B cell (primary cell): ENCODE data around the gene PDGFA. TPM values are rescaled to one million over a fixed set of nuclear protein-coding genes. Genes with fewer than 3 reads are reported as not detected.

Source experiments
- ATAC-seq: fragments of 200-7000 bp; cut with Tn5 transposase; one replicate; pipeline ENCODE4 v1.10.0; 2021; ENCODE audit warnings: low read depth, mild to moderate bottlenecking, moderate number of reproducible peaks, moderate library complexity
- CTCF ChIA-PET: fragments of 350-600 bp; sonication (Branson Sonifier 250); formaldehyde crosslinking; loops from one replicate; lab custom pipeline; 2021; ENCODE audit warnings: antibody characterized with exemption, inconsistent platforms; lab: Charles Lee
- POLR2A ChIA-PET: fragments of 350-600 bp; sonication (Branson Sonifier 250); formaldehyde crosslinking; loops from one replicate; lab custom pipeline; 2021; ENCODE audit warnings: antibody characterized with exemption; lab: Charles Lee
- DNase-seq: peaks from one replicate; pipeline ENCODE4 v3.0.0; 2013
- H2AFZ ChIP-seq: 2 replicates; pipeline ENCODE4 v1.6.1; 2012; ENCODE audit warnings: mild to moderate bottlenecking, low read depth, low read length; ENCODE audit not compliant: insufficient read depth, poor library complexity, severe bottlenecking
- H3K27ac ChIP-seq, 2 donors: 1 replicate in 1 of 2; 2 replicates in 1 of 2; pipeline ENCODE4 v1.5.1; 2012 to 2013; ENCODE audit warnings: low read length in 2 of 2, mild to moderate bottlenecking in 2 of 2, moderate library complexity in 1 of 2
- H3K27me3 ChIP-seq, 4 experiments: fragments of 200-600 bp in 1 of 4; sonication (generic) in 1 of 4; replicated peaks in 1 of 4; 1 replicate in 2 of 4; 2 replicates in 2 of 4; pipeline versions ENCODE4 v1.6.1 to v1.7.0; 2013 to 2016; ENCODE audit warnings: low read length in 3 of 4, mild to moderate bottlenecking in 2 of 4, mixed read lengths in 1 of 4, moderate library complexity in 1 of 4; ENCODE audit not compliant: insufficient read depth in 4 of 4, control insufficient read depth in 3 of 4; ENCODE audit errors: control extremely low read depth in 1 of 4
- H3K36me3 ChIP-seq, 2 experiments: replicated peaks in 1 of 2; 1 replicate in 1 of 2; 2 replicates in 1 of 2; pipeline versions ENCODE4 v1.6.1 to v1.7.1; 2013; ENCODE audit warnings: low read length in 1 of 2; ENCODE audit not compliant: insufficient read depth in 2 of 2, control insufficient read depth in 1 of 2; ENCODE audit errors: control extremely low read depth in 1 of 2, extremely low read depth in 1 of 2
- H3K4me1 ChIP-seq, 2 donors: fragments of 200-600 bp in 1 of 2; sonication (generic) in 1 of 2; 1 replicate in 1 of 2; 2 replicates in 1 of 2; pipeline versions ENCODE4 v1.5.1 to v1.6.1; 2013 to 2017; ENCODE audit warnings: low read length in 2 of 2; ENCODE audit not compliant: control insufficient read depth in 2 of 2, insufficient read depth in 2 of 2
- H3K4me2 ChIP-seq: replicated peaks from 2 replicates; pipeline ENCODE3; 2012; ENCODE audit warnings: mild to moderate bottlenecking, low read depth, low read length; ENCODE audit not compliant: poor library complexity, severe bottlenecking
- H3K4me3 ChIP-seq, 5 experiments: fragments of 200-600 bp in 1 of 5; sonication (generic) in 1 of 5; 1 replicate in 3 of 5; 2 replicates in 2 of 5; pipeline versions ENCODE4 v1.5.1 to v1.7.0; 2011 to 2016; ENCODE audit warnings: low read length in 4 of 5, mild to moderate bottlenecking in 4 of 5, low read depth in 2 of 5, control low read depth in 1 of 5, moderate library complexity in 1 of 5; ENCODE audit not compliant: insufficient read depth in 1 of 5; ENCODE audit errors: control extremely low read depth in 1 of 5, extremely low read depth in 1 of 5
- H3K79me2 ChIP-seq: fragments of 200-600 bp; sonication (generic); one replicate; pipeline ENCODE4 v1.6.0; 2016; ENCODE audit warnings: low read length; ENCODE audit not compliant: control insufficient read depth, insufficient read depth
- H3K9ac ChIP-seq: fragments of 200-600 bp; sonication (generic); 2 replicates; pipeline ENCODE4 v1.6.1; 2017; ENCODE audit warnings: mild to moderate bottlenecking, low read length, moderate library complexity
- H3K9me3 ChIP-seq, 3 donors: one replicate each; pipeline versions ENCODE4 v1.6.1 to v1.7.1; 2013; ENCODE audit warnings: low read length in 2 of 3; ENCODE audit not compliant: control insufficient read depth in 2 of 3, insufficient read depth in 1 of 3; ENCODE audit errors: control extremely low read depth in 1 of 3
- H4K20me1 ChIP-seq: 2 replicates; pipeline ENCODE4 v1.6.0; 2012; ENCODE audit warnings: mild to moderate bottlenecking, low read length; ENCODE audit not compliant: insufficient read depth, control insufficient read depth, poor library complexity, severe bottlenecking
- H3K27ac Mint-ChIP-seq: one replicate; pipeline ENCODE4 v1.8.0; 2021; ENCODE audit warnings: mixed read lengths
- H3K27me3 Mint-ChIP-seq: one replicate; pipeline ENCODE4 v1.8.0; 2021; ENCODE audit warnings: mixed read lengths
- H3K4me1 Mint-ChIP-seq: one replicate; pipeline ENCODE4 v1.8.0; 2021; ENCODE audit warnings: mixed read lengths
- H3K4me3 Mint-ChIP-seq: one replicate; pipeline ENCODE4 v1.8.0; 2021; ENCODE audit warnings: mixed read lengths
- H3K9me3 Mint-ChIP-seq: one replicate; pipeline ENCODE4 v1.8.0; 2022; ENCODE audit warnings: mixed read lengths; ENCODE audit not compliant: insufficient read depth
- CTCF ChIP-seq: fragments of 200-600 bp; IDR thresholded peaks from one replicate; pipeline ENCODE4 v1.8.0; 2022; ENCODE audit warnings: antibody characterized with exemption, mild to moderate bottlenecking
- EZH2 ChIP-seq: IDR thresholded peaks from 2 replicates; pipeline ENCODE4 v1.6.1; 2012; ENCODE audit warnings: borderline replicate concordance, low read depth, mild to moderate bottlenecking, moderate library complexity, low read length; ENCODE audit not compliant: insufficient read depth, poor library complexity, severe bottlenecking
- WGBS: methylation state at CpG from one replicate; pipeline ENCODE4 v1.1.5; 2013; ENCODE audit warnings: missing lambda C conversion rate; ENCODE audit not compliant: insufficient coverage; 5-methylcytosine and 5-hydroxymethylcytosine counted together
- intact Hi-C: fragments of 100-400 bp; cut with micrococcal nuclease; formaldehyde crosslinking; loops from one replicate; pipeline ENCODE4 v1.10.0; 2022
- polyA plus RNA-seq: library from polyadenylated mRNA; depleted of rRNA; stranded (reverse); fragments of >200 nt; gene quantifications from 2 replicates; pipeline ENCODE4 v1.2.3, GENCODE V29; 2012
- total RNA-seq, 2 donors: library from RNA; stranded (reverse); fragments of 120-200 nt in 1 of 2; gene quantifications; 1 replicate in 1 of 2; 2 replicates in 1 of 2; pipeline versions ENCODE4 v1.2.3 to v1.2.4, GENCODE V29; 2013 to 2022

The PDGFA gene
- total and polyA plus RNA-seq, 2 donors (not counting 1 experiment from before 2014, with no cell fraction given), result 0.36 to 1.5 TPM

- no peak overlapping the region for H3K4me3 Mint-ChIP-seq
- WGBS, result 94% methylated on average over 8 of the region's 8 CpGs
- H3K27ac ChIP-seq, result no peak overlapping the region
- no peak overlapping the region for H2AFZ ChIP-seq
- no peaks in the 10 kb centered on the region for H4K20me1 ChIP-seq
- no peak overlapping the region for H3K27ac Mint-ChIP-seq
- no peaks in the 10 kb centered on the region for H3K36me3 ChIP-seq
- no peaks in the 10 kb centered on the region for H3K4me1 Mint-ChIP-seq
- CTCF ChIA-PET, result no interaction called here
- H3K4me1 ChIP-seq, result no peaks in the 10 kb centered on the region
- H3K27me3 ChIP-seq, result no peaks in the 10 kb centered on the region
- H3K4me2 ChIP-seq, result no peak overlapping the region
- POLR2A ChIA-PET, result no interaction called here
- intact Hi-C loops, result no loop called here
- peaks cover 6% of the 10 kb centered on the region for H3K27me3 Mint-ChIP-seq
- H3K9ac ChIP-seq, result no peak overlapping the region
- peaks cover 0 to 4% (median 0%) of the 10 kb centered on the region in 3 donors for H3K9me3 ChIP-seq
- no peak for ATAC-seq
- no peak overlapping the region for H3K4me3 ChIP-seq
- TF ChIP-seq EZH2 (no peak), CTCF (no peak)
- no peak for DNase-seq
- H3K79me2 ChIP-seq, result no peaks in the 10 kb centered on the region
- no peaks in the 10 kb centered on the region for H3K9me3 Mint-ChIP-seq
Observed at GRCh38 chr7:492714-493065, 27.0 kb downstream of the PDGFA start.

GRCh38 chr7:491958-492713, 27.5 kb downstream of the PDGFA start:
- Histone ChIP-seq H3K27me3 (peaks cover 0 to 1% (median 0%) of the 10 kb centered on the region in 4 experiments), H3K36me3 (no peaks in the 10 kb centered on the region), H3K9me3 (peaks cover 0 to 4% (median 0%) of the 10 kb centered on the region in 3 donors), H3K27ac (no peak overlapping the region), H3K9ac (no peak overlapping the region), H3K4me1 (no peaks in the 10 kb centered on the region), H3K79me2 (no peaks in the 10 kb centered on the region), H2AFZ (no peak overlapping the region), H3K4me3 (no peak overlapping the region), H4K20me1 (no peaks in the 10 kb centered on the region), H3K4me2 (no peak overlapping the region)
- H3K27ac Mint-ChIP-seq, result no peak overlapping the region
- DNase-seq (no peak), ATAC-seq (no peak)
- H3K4me1 Mint-ChIP-seq, result no peaks in the 10 kb centered on the region
- H3K4me3 Mint-ChIP-seq, result no peak overlapping the region
- ChIA-PET POLR2A (no interaction called here), CTCF (no interaction called here)
- WGBS, result 95% methylated on average over 13 of the region's 15 CpGs
- intact Hi-C loops, result no loop called here
- TF ChIP-seq EZH2, result no peak
- no peak for TF ChIP-seq CTCF
- peaks cover 9% of the 10 kb centered on the region for H3K27me3 Mint-ChIP-seq
- H3K9me3 Mint-ChIP-seq, result no peaks in the 10 kb centered on the region
